IPS-18a (cell line): ENCODE data around the gene TBX6.
"Not testable (repeated sequence)": the region's sequence is repeated elsewhere in the genome, so short reads cannot be mapped to it uniquely, and the experiment has no call there.

Experiments used
- H3K27ac ChIP-seq: one replicate; pipeline ENCODE4 v1.5.1; 2013; ENCODE audit warnings: low read length
- H3K27me3 ChIP-seq: one replicate; pipeline ENCODE4 v1.6.1; 2013; ENCODE audit warnings: mild to moderate bottlenecking, low read length; ENCODE audit not compliant: control insufficient read depth, insufficient read depth
- H3K36me3 ChIP-seq: one replicate; pipeline ENCODE4 v1.6.1; 2013; ENCODE audit warnings: low read depth, low read length; ENCODE audit not compliant: control insufficient read depth
- H3K4me1 ChIP-seq: one replicate; pipeline ENCODE4 v1.6.1; 2013; ENCODE audit warnings: low read depth, low read length; ENCODE audit not compliant: control insufficient read depth
- H3K4me3 ChIP-seq: one replicate; pipeline ENCODE4 v1.5.1; 2013; ENCODE audit warnings: low read length
- H3K9ac ChIP-seq: one replicate; pipeline ENCODE4 v1.6.1; 2013; ENCODE audit warnings: mild to moderate bottlenecking, low read length, moderate library complexity
- H3K9me3 ChIP-seq: one replicate; pipeline ENCODE4 v1.6.1; 2013; ENCODE audit warnings: low read depth, low read length; ENCODE audit not compliant: control insufficient read depth

TBX6 gene

DNA sequence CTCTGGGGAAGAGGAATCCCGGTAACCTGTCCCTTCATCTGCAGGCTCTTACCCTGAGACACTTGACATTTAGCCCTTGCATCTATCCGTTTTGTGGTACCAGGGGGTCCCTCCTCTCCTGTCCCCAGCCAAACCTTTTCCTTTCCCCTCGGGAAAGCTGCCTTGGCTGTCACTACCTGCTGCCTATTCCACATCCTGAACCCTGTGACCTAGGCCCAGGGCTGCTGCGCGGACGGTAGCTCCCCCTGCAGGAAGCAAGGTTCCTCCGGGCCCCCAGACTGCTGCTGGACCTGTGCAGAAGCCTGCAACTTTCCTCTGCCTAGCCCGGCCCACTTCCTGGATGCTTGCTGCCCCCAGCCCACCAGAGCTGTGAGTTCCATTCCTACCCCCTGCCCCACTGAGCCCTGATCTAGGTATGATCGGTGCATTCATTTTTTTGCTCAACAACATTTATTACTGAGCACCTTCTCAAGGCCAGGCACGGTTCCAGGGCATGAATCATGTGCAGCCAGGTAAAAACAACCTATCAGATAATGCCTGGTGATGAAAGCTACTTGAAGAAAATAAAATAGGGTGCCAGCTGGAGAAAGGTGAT lies 36.7 kb downstream of the TBX6 start:
- H3K9me3 ChIP-seq = no peaks in the 10 kb centered on the region
- H3K4me3 ChIP-seq = no peak overlapping the region
- H3K4me1 ChIP-seq = peaks cover 3% of the 10 kb centered on the region
- no peak overlapping the region for H3K27ac ChIP-seq
- H3K27me3 ChIP-seq = no peaks in the 10 kb centered on the region
- no peak overlapping the region for H3K9ac ChIP-seq
- no peaks in the 10 kb centered on the region for H3K36me3 ChIP-seq

DNA sequence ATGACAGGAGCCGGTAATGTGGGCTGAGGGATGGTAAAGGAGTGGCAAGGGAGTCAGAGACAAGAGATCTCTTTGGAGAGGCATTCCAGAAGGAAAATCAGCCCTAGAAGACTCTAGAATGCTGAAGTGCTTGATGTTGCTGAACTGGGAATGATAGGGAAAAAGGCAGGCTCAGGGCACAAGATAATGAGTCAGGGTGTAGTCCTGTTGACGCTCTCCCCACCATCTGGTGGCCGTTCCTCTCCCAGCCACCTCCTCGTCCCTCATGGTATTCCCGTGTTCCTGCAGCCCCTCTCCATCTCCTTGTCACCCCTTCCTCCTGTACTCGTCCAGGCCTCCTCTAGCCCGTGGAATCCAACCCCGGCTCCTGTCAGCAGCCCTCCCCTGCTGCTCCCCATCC lies 37.3 kb downstream of the TBX6 start:
- no peak overlapping the region for H3K27ac ChIP-seq

DNA sequence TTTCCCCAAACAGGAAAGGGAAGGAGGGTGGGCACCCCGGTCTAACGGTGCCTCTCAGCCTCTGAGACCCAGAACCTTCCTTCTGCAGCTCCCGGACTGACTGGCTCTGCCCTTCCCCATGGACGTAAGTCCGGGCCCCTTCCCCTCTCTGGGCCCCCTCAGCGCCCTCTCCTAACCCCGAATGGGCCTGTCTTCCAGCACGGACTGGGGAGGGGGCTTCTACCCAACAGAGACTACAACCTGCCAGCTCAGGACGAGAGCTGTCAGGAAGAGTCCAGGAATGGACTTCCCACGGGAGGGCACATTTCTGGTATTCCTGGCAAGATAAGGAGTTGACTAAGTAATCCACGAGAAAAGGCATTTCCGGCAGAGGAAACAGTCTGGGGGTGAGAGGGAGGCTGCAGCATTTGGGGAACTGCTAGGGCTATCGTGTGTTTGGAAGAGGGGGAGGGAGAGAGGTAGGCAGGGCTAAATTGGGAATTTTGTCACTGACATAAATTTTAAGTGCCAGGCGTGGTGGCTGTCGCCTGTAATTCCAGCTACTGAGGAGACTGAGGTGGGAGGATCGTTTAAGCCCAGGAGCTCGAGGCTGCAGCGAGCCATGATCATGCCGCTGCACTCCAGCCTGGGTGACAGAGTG lies 38.2 kb downstream of the TBX6 start:
- Histone ChIP-seq H3K4me1 (peaks cover 3% of the 10 kb centered on the region), H3K27me3 (no peaks in the 10 kb centered on the region), H3K27ac (no peak overlapping the region), H3K4me3 (peak overlapping the region; percentile 84), H3K9ac (peak overlapping the region; percentile 61), H3K9me3 (no peaks in the 10 kb centered on the region), H3K36me3 (no peaks in the 10 kb centered on the region)

More for the DNA sequence above, 37.3 kb downstream of the TBX6 start:
- H3K4me1 ChIP-seq = peaks cover 3% of the 10 kb centered on the region
- no peaks in the 10 kb centered on the region for H3K36me3 ChIP-seq
- no peak overlapping the region for H3K9ac ChIP-seq
- H3K4me3 ChIP-seq = no peak overlapping the region
- H3K9me3 ChIP-seq = no peaks in the 10 kb centered on the region
- no peaks in the 10 kb centered on the region for H3K27me3 ChIP-seq

GRCh38 chr16:30052671-30053372 lies 38.9 kb downstream of the TBX6 start:
- no peak overlapping the region for H3K27ac ChIP-seq
- peaks cover 3% of the 10 kb centered on the region for H3K4me1 ChIP-seq
- H3K9ac ChIP-seq = peak overlapping the region; percentile 61
- H3K36me3 ChIP-seq = no peaks in the 10 kb centered on the region
- H3K27me3 ChIP-seq = no peaks in the 10 kb centered on the region
- H3K4me3 ChIP-seq = peak overlapping the region; percentile 84
- no peaks in the 10 kb centered on the region for H3K9me3 ChIP-seq

- H3K27me3 ChIP-seq = no peaks in the 10 kb centered on the region
- H3K27ac ChIP-seq = no peak overlapping the region
- H3K9me3 ChIP-seq = no peaks in the 10 kb centered on the region
- H3K36me3 ChIP-seq = no peaks in the 10 kb centered on the region
- no peak overlapping the region for H3K4me3 ChIP-seq
- H3K9ac ChIP-seq = no peak overlapping the region
- peaks cover 3% of the 10 kb centered on the region for H3K4me1 ChIP-seq
Measured at GRCh38 chr16:30051518-30051917, 40.2 kb downstream of the TBX6 start.

DNA sequence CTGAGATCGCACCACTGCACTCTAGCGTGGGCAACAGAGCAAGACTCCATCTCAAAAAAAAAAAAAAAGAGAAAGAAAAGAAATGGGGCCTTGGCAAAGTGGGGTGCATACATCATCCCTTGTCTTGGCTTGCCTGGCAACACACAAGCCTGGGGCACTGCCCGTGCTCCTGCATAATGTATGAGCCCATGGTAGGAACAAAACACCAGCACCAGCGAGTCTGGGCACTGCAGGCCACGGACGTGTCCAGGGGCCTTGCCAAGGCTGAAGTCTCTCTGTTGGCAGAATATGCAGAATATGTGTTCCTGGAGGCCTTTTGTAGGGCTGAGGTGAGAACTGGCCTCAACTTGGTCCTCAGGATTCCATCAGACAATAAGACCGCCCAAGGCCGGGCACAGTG lies 41.9 kb downstream of the TBX6 start:
- H3K4me3 ChIP-seq = no peak overlapping the region

DNA sequence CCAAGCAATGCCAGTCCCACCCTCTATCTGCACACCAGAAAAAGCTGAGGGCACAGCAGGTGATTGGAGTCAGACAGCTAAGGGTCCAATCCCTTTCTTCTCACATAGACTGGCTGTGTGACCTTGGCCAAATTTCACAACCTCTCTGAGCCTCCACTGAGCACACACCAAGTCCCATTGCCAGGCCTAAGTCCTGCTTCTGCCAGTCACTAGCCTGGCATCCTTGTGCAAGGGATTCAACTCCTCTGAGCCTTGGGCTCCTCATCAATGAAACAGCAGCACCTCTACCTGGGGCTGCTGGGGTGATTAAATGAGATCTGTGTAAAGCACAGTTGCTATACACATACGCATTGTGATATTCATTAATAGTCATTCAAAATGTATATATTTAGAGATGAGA lies 45.1 kb downstream of the TBX6 start:
- Histone ChIP-seq H3K9ac (no peak overlapping the region), H3K27me3 (no peaks in the 10 kb centered on the region), H3K4me3 (no peak overlapping the region), H3K36me3 (no peaks in the 10 kb centered on the region), H3K9me3 (no peaks in the 10 kb centered on the region), H3K27ac (no peak overlapping the region), H3K4me1 (no peaks in the 10 kb centered on the region)

More for the DNA sequence above, 41.9 kb downstream of the TBX6 start:
- Histone ChIP-seq H3K27ac (no peak overlapping the region), H3K27me3 (no peaks in the 10 kb centered on the region), H3K9me3 (no peaks in the 10 kb centered on the region), H3K4me1 (peaks cover 3% of the 10 kb centered on the region), H3K36me3 (no peaks in the 10 kb centered on the region), H3K9ac (no peak overlapping the region)

DNA sequence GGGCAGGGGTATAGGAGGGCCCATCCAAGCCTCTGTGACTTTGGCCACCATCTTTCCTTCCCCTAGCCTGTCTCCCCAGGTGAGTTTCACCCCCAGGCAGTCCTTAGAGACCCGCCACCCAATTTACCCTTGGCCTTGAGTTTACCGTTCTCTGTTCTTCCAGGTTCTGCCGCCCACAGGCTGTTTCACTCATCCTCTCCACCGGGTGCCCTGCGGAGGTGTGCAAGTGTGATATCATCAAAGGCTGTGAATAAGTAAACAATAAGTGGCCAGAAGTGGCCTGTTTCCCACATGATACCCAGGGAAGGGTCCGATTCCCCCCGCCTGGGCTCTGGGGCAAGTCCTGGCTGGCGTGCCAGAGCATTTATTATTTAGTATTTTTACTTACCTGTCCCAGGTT lies 45.5 kb downstream of the TBX6 start:
- no peaks in the 10 kb centered on the region for H3K27me3 ChIP-seq
- no peaks in the 10 kb centered on the region for H3K4me1 ChIP-seq
- no peak overlapping the region for H3K4me3 ChIP-seq
- no peak overlapping the region for H3K9ac ChIP-seq
- H3K36me3 ChIP-seq = no peaks in the 10 kb centered on the region
- H3K27ac ChIP-seq = no peak overlapping the region
- no peaks in the 10 kb centered on the region for H3K9me3 ChIP-seq

GRCh38 chr16:30041841-30042240 lies 49.9 kb downstream of the TBX6 start:
- Histone ChIP-seq H3K4me1 (no peaks in the 10 kb centered on the region), H3K27me3 (no peaks in the 10 kb centered on the region), H3K4me3 (no peak overlapping the region), H3K9me3 (no peaks in the 10 kb centered on the region), H3K9ac (no peak overlapping the region), H3K27ac (no peak overlapping the region), H3K36me3 (no peaks in the 10 kb centered on the region)

DNA sequence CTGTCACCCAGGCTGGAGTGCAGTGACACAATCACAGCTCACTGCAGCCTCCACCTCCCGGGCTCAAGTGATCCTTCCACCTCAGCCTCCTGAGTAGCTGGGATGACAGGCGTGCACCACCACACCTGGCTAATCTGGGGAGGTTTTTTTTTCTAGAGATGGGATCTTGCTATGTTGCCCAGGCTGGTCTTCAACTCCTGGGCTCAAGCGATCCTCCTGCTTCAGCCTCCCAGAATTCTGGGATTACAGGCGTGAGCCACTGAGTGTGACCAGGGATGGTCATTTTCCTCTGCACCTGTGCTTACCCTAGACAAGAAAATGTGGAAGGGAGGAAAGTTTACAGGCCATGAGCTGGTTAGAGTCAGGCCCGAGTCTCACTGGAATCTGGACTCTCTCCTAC lies 51.0 kb downstream of the TBX6 start:
- not testable (repeated sequence) for H3K4me1 ChIP-seq, H3K27ac ChIP-seq, H3K27me3 ChIP-seq

DNA sequence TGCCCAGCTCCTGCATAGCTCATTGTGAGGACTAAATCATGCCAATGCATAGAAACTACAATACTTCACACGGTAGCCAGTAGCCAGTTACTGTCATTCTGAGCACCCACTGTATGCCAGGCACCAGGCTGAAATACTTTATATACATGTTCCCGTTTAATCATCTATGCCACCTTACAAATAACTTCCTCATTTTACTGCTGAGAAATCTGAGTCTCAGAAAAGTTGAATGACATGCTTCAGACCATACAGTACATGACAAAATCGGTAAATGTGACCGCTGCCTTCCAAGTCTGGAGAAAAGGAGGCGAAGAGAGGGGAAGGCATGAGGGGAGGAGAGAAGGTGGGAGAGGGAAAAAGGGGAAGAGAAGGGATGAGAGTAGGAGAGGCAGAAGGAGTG lies 51.5 kb downstream of the TBX6 start:
- H3K4me1 ChIP-seq = no peaks in the 10 kb centered on the region

More for the DNA sequence above, 51.0 kb downstream of the TBX6 start:
- H3K9me3 ChIP-seq, H3K36me3 ChIP-seq, H3K4me3 ChIP-seq, H3K9ac ChIP-seq: not testable (repeated sequence)

More for the DNA sequence above, 51.5 kb downstream of the TBX6 start:
- H3K9me3 ChIP-seq = no peaks in the 10 kb centered on the region
- H3K27me3 ChIP-seq = peaks cover 12% of the 10 kb centered on the region
- H3K4me3 ChIP-seq = no peak overlapping the region
- H3K27ac ChIP-seq = no peak overlapping the region
- H3K9ac ChIP-seq = no peak overlapping the region
- no peaks in the 10 kb centered on the region for H3K36me3 ChIP-seq
